ENCODE data around the gene MED13L.

DNA sequence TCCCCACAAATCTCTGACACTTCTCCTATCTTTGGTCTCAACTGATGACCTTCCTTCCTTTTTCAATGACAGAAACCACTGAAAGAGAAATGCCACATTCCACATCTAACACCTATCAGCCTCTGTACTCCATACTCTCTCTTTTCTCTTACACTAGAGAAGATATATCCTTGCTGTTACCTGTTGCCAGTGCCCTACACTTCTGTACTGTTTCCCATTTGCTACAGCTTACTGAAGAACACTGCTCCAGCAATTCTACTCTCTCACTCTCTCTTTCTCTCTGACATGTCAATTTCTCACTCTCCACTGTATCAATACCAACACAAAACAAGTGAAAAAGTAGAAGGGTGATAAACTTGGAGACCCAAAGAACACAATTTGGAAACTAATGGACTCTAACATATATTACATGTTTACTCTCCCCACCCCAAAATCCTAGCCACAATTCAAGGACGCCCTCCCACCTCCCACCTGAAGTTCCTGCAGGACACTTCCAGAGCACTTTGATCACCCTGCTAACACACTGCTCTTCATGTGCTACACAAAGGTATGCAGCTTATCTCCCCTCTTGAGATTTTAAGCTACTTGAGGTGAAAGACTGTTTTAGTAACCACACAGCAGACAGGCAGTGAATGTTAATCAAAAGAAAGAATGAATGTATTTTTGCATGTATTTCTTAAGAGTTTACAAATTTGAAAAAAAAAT is 95.0 kb downstream of the MED13L start:
- TF ChIP-seq EZH2 (IDR thresholded peaks at IDR 0.05; ENCODE audit: insufficient read depth, poor library complexity, severe bottlenecking) (no peak), EZH2phosphoT487 (IDR thresholded peaks at IDR 0.05; ENCODE audit: insufficient read depth, low read depth) (no peak)
